HG03575 (cell line): Measurements from ENCODE around the gene GPC4.

Experiments
- ATAC-seq: cut with Tn5 transposase; IDR thresholded peaks from one replicate; pipeline ENCODE4 v1.9.1; 2021; ENCODE audit not compliant: unreplicated experiment, insufficient number of reproducible peaks, low FRiP score; ENCODE audit errors: extremely low read depth

Gene GPC4

GRCh38 chrX:133375615-133376340 lies 39.5 kb downstream of the GPC4 start:
- no peak for ATAC-seq

GRCh38 chrX:133374874-133375387 lies 40.4 kb downstream of the GPC4 start:
- ATAC-seq = no peak

- no peak for ATAC-seq
Observed at GRCh38 chrX:133373386-133374079, 41.8 kb downstream of the GPC4 start.

GRCh38 chrX:133370696-133371275 lies 44.5 kb downstream of the GPC4 start:
- no peak for ATAC-seq

- ATAC-seq = no peak
Observed at GRCh38 chrX:133369065-133369464, 46.2 kb downstream of the GPC4 start.

GRCh38 chrX:133366735-133367134 lies 48.6 kb downstream of the GPC4 start:
- ATAC-seq = no peak

GRCh38 chrX:133365871-133366611 lies 49.2 kb downstream of the GPC4 start:
- no peak for ATAC-seq

GRCh38 chrX:133364865-133365264 lies 50.4 kb downstream of the GPC4 start:
- ATAC-seq = no peak

- ATAC-seq = no peak
Observed at GRCh38 chrX:133364196-133364595, 51.1 kb downstream of the GPC4 start.

- ATAC-seq = no peak
Observed at GRCh38 chrX:133362538-133362937, 52.8 kb downstream of the GPC4 start.

- ATAC-seq = no peak
Observed at GRCh38 chrX:133359466-133359865, 55.8 kb downstream of the GPC4 start.

GRCh38 chrX:133353233-133353632 lies 62.1 kb downstream of the GPC4 start:
- no peak for ATAC-seq

GRCh38 chrX:133350751-133351150 lies 64.5 kb downstream of the GPC4 start:
- ATAC-seq = no peak

- ATAC-seq = no peak
Observed at GRCh38 chrX:133346026-133346425, 69.3 kb downstream of the GPC4 start.

- ATAC-seq = no peak
Observed at GRCh38 chrX:133339566-133339965, 75.7 kb downstream of the GPC4 start.

GRCh38 chrX:133337250-133337649 lies 78.0 kb downstream of the GPC4 start:
- no peak for ATAC-seq

GRCh38 chrX:133335027-133335426 lies 80.3 kb downstream of the GPC4 start:
- no peak for ATAC-seq

- ATAC-seq = no peak
Observed at GRCh38 chrX:133333154-133333750, 82.0 kb downstream of the GPC4 start.

- ATAC-seq = no peak
Observed at GRCh38 chrX:133332737-133333136, 82.6 kb downstream of the GPC4 start.
